Keratinocyte (primary cell): Measurements from ENCODE around the gene CUBN. TPM values are rescaled to one million over a fixed set of nuclear protein-coding genes. Genes with fewer than 3 reads are reported as not detected.

Experiments
- DNase-seq: peaks from one replicate; pipeline ENCODE4 v3.0.0-alpha.2; 2011; ENCODE audit warnings: low read depth, missing footprints, low spot score
- FAIRE-seq: peaks from 2 replicates; lab custom pipeline; 2011; peaks lifted over from hg19 to GRCh38; lab: Jason Lieb, UNC
- H2AFZ ChIP-seq: 2 replicates; pipeline ENCODE4 v1.6.0; 2012; ENCODE audit warnings: low read length, control low read depth, inconsistent platforms; ENCODE audit not compliant: control insufficient read depth
- H3K27ac ChIP-seq: 2 replicates; pipeline ENCODE4 v1.5.1; 2011; ENCODE audit warnings: low read length; ENCODE audit not compliant: control insufficient read depth, insufficient read depth
- H3K27me3 ChIP-seq: 3 replicates; pipeline ENCODE4 v1.6.0; 2011; ENCODE audit warnings: low read length; ENCODE audit not compliant: control insufficient read depth, insufficient read depth; ENCODE audit errors: extremely low read depth
- H3K36me3 ChIP-seq, 2 experiments: 2 replicates in 1 of 2; 3 replicates in 1 of 2; pipeline ENCODE4 v1.5.1; 2011; ENCODE audit warnings: low read length in 2 of 2, mild to moderate bottlenecking in 1 of 2; ENCODE audit not compliant: control insufficient read depth in 2 of 2, insufficient read depth in 2 of 2; ENCODE audit errors: extremely low read depth in 1 of 2
- H3K4me1 ChIP-seq: 3 replicates; pipeline ENCODE4 v1.5.1; 2011; ENCODE audit warnings: low read length; ENCODE audit not compliant: control insufficient read depth, insufficient read depth; ENCODE audit errors: extremely low read depth
- H3K4me2 ChIP-seq: 3 replicates; pipeline ENCODE4 v1.6.0; 2011; ENCODE audit warnings: low read depth, low read length; ENCODE audit not compliant: control insufficient read depth, insufficient read depth; ENCODE audit errors: extremely low read depth
- H3K4me3 ChIP-seq, 3 experiments: fragments of 200-600 bp in 1 of 3; sonication (generic) in 1 of 3; 2 replicates in 2 of 3; 3 replicates in 1 of 3; pipeline ENCODE4 v1.5.1; 2011 to 2016; ENCODE audit warnings: low read length in 3 of 3, mild to moderate bottlenecking in 3 of 3, control low read depth in 2 of 3, inconsistent platforms in 1 of 3, low read depth in 1 of 3, mixed read lengths in 1 of 3, mixed run types in 1 of 3, moderate library complexity in 1 of 3; ENCODE audit not compliant: control insufficient read depth in 2 of 3, insufficient read depth in 2 of 3; ENCODE audit errors: extremely low read depth in 1 of 3
- H3K79me2 ChIP-seq: 2 replicates; pipeline ENCODE4 v1.6.0; 2012; ENCODE audit warnings: low read length; ENCODE audit not compliant: control insufficient read depth, insufficient read depth
- H3K9ac ChIP-seq: 3 replicates; pipeline ENCODE4 v1.6.0; 2011; ENCODE audit warnings: low read length; ENCODE audit not compliant: control insufficient read depth, insufficient read depth; ENCODE audit errors: extremely low read depth
- H3K9me1 ChIP-seq: 3 replicates; pipeline ENCODE4 v1.6.0; 2011; ENCODE audit warnings: low read length; ENCODE audit not compliant: control insufficient read depth, insufficient read depth; ENCODE audit errors: extremely low read depth
- H3K9me3 ChIP-seq: 2 replicates; pipeline ENCODE4 v1.5.1; 2012; ENCODE audit warnings: low read depth, low read length; ENCODE audit not compliant: control insufficient read depth
- H4K20me1 ChIP-seq: 3 replicates; pipeline ENCODE4 v1.6.0; 2011; ENCODE audit warnings: low read length; ENCODE audit not compliant: control insufficient read depth, insufficient read depth; ENCODE audit errors: extremely low read depth
- CTCF ChIP-seq, 3 experiments: IDR thresholded peaks in 1 of 3; conservative IDR thresholded peaks in 1 of 3; optimal IDR thresholded peaks in 1 of 3; 2 replicates in 2 of 3; 3 replicates in 1 of 3; pipeline versions ENCODE3 to v1.5.1; 2011; ENCODE audit warnings: low read length in 3 of 3, mild to moderate bottlenecking in 3 of 3, moderate library complexity in 2 of 3, control low read depth in 1 of 3, inconsistent platforms in 1 of 3; ENCODE audit not compliant: insufficient read depth in 2 of 3; ENCODE audit errors: extremely low read depth in 1 of 3
- EZH2 ChIP-seq: IDR thresholded peaks from one replicate; pipeline ENCODE4 v1.6.1; 2012; ENCODE audit warnings: inconsistent platforms, mild to moderate bottlenecking, low read length, moderate library complexity
- dilution Hi-C: fragments of 300-500 bp; cut with MboI; formaldehyde crosslinking; loops from one replicate; pipeline ENCODE4 v1.7.0; 2020; ENCODE audit warnings: low sequenced_read_pairs; ENCODE audit not compliant: extremely low pct_ligation_motif_present
- polyA plus RNA-seq, 5 experiments: library from polyadenylated mRNA; depleted of rRNA in 3 of 5; stranded (reverse) in 3 of 5; stranded (forward) in 1 of 5; unstranded in 1 of 5; fragments of >200 nt; gene quantifications; 1 replicate in 1 of 5; 2 replicates in 3 of 5; 3 replicates in 1 of 5; pipeline versions ENCODE4 v1.2.1 to v1.2.3, GENCODE V29; 2011 to 2012; ENCODE audit warnings: missing spikeins in 2 of 5, low read depth in 1 of 5, low replicate concordance in 1 of 5

CUBN gene
- polyA plus RNA-seq, 1 donor (not counting 4 experiments of a cell fraction or from before 2014, with no cell fraction given), result 0.07 TPM

GRCh38 chr10:16987976-16988610 is 141.5 kb downstream of the CUBN start:
- Histone ChIP-seq H3K27ac (no peak overlapping the region), H3K4me2 (no peak overlapping the region), H2AFZ (no peak overlapping the region), H3K4me3 (no peak overlapping the region), H4K20me1 (no peaks in the 10 kb centered on the region), H3K36me3 (no peaks in the 10 kb centered on the region), H3K9me3 (no peaks in the 10 kb centered on the region), H3K79me2 (no peaks in the 10 kb centered on the region), H3K9me1 (no peaks in the 10 kb centered on the region), H3K27me3 (no peaks in the 10 kb centered on the region), H3K4me1 (peaks cover 16% of the 10 kb centered on the region), H3K9ac (no peak overlapping the region)
- FAIRE-seq (peak; percentile 23), DNase-seq (no peak)
- dilution Hi-C loops, result no loop called here
- TF ChIP-seq CTCF (optimal IDR thresholded peaks at IDR 0.05 in 1 of 3, IDR thresholded peaks at IDR 0.05 in 1 of 3, conservative IDR thresholded peaks at IDR 0.05 in 1 of 3; ENCODE audit: extremely low read depth in 1 of 3, insufficient read depth in 2 of 3, low read length in 3 of 3), result no peak
- TF ChIP-seq EZH2, result no peak

DNA sequence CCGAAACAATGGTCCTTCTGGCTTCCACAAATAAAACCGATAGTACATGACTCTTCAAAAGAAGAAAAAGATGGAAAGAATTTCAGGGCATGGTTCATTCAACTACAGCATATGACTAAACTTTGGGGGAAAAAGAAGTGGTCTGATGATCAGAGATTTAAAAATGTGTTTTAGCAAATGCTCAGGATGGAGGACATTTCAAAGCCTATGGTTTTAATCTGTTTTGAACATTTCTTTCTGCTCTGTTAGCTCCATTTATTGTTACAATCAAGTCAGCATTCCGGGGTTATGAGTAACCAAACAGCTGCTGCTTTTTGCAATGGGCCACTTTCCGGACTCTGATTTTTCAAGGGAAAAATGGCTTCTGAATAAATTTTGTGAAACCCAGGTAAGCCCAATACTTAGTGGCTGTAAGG is 142.4 kb downstream of the CUBN start:
- no peaks in the 10 kb centered on the region for H3K9me1 ChIP-seq
- peak overlapping the region; percentile 19 for H3K9ac ChIP-seq
- FAIRE-seq (no peak), DNase-seq (no peak)
- no peaks in the 10 kb centered on the region for H4K20me1 ChIP-seq
- peak overlapping the region; percentile 67 for H2AFZ ChIP-seq
- H3K4me3 ChIP-seq, result no peak overlapping the region
- no peaks in the 10 kb centered on the region for H3K27me3 ChIP-seq
- dilution Hi-C loops, result no loop called here
- no peaks in the 10 kb centered on the region for H3K79me2 ChIP-seq
- H3K36me3 ChIP-seq, result no peaks in the 10 kb centered on the region
- TF ChIP-seq EZH2 (no peak), CTCF (optimal IDR thresholded peaks at IDR 0.05 in 1 of 3, IDR thresholded peaks at IDR 0.05 in 1 of 3, conservative IDR thresholded peaks at IDR 0.05 in 1 of 3; ENCODE audit: extremely low read depth in 1 of 3, insufficient read depth in 2 of 3, low read length in 3 of 3) (no peak)
- no peaks in the 10 kb centered on the region for H3K9me3 ChIP-seq
- peak overlapping the region; percentile 63 for H3K4me2 ChIP-seq
- H3K27ac ChIP-seq, result peak overlapping the region; percentile 62
- H3K4me1 ChIP-seq, result peaks cover 16% of the 10 kb centered on the region
